ENCODE measurements around the gene RPS16. TPM values are rescaled to one million over a fixed set of nuclear protein-coding genes. Genes with fewer than 3 reads are reported as not detected.
A peak's percentile ranks its signal among the peaks of the same experiment; 100 is the strongest.

Gene RPS16
- total RNA-seq, 6 donors from 2014 or later = 634 to 2,303 (median 1,625) TPM

- peak; percentile 37 to 93 for DNase-seq
Observed at GRCh38 chr19:39413272-39413910, 22.4 kb downstream of the RPS16 start.

DNA sequence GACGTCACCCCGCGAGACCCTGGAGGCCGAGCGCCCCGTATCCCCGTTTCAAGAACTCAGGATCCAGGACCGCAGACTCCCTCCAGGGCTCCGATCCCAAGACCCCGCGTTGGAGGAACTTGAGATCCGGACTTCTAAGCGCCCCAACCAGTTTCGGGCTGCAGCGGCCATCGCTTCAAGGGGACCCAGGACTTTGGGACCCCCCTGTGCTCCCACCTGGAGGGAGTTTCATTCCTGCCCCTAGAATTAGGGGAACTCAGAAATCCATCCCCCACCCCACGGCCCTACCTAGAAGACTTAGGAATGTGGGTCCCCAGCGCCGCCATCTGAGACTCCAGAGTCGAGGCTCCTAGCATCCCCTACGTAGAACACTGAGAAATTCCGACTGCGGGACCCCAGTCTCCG, 22.9 kb downstream of the RPS16 start:
- peaks cover 8 to 35% (median 15%) of the 10 kb centered on the region in 4 donors for H3K36me3 ChIP-seq
- DNase-seq (peak in 1 of 2 donors; percentile 38), ATAC-seq (ENCODE audit: low FRiP score in 2 of 2) (no peak)
- TF ChIP-seq POLR2AphosphoS5 (IDR thresholded peaks at IDR 0.05) (no peak), EP300 (IDR thresholded peaks at IDR 0.05) (no peak), POLR2A (IDR thresholded peaks at IDR 0.05) (no peak)
- TF ChIP-seq, protein P1, sequence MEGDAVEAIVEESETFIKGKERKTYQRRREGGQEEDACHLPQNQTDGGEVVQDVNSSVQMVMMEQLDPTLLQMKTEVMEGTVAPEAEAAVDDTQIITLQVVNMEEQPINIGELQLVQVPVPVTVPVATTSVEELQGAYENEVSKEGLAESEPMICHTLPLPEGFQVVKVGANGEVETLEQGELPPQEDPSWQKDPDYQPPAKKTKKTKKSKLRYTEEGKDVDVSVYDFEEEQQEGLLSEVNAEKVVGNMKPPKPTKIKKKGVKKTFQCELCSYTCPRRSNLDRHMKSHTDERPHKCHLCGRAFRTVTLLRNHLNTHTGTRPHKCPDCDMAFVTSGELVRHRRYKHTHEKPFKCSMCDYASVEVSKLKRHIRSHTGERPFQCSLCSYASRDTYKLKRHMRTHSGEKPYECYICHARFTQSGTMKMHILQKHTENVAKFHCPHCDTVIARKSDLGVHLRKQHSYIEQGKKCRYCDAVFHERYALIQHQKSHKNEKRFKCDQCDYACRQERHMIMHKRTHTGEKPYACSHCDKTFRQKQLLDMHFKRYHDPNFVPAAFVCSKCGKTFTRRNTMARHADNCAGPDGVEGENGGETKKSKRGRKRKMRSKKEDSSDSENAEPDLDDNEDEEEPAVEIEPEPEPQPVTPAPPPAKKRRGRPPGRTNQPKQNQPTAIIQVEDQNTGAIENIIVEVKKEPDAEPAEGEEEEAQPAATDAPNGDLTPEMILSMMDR (IDR thresholded peaks at IDR 0.05) = peak in 1 of 6 experiments; percentile 10
- peak overlapping the region; percentile 99 to 100 (median 100) for H3K27ac ChIP-seq
- WGBS, 2 donors = 0 to 2% methylated on average over 13 to 19 of the region's 24 CpGs
- H3K9me3 ChIP-seq = no peaks in the 10 kb centered on the region
- peaks cover 21 to 65% (median 39%) of the 10 kb centered on the region in 4 donors for H3K4me1 ChIP-seq
- peak overlapping the region; percentile 68 to 80 (median 75) for H3K4me3 ChIP-seq
- H3K27me3 ChIP-seq = no peaks in the 10 kb centered on the region

More at GRCh38 chr19:39413272-39413910, 22.4 kb downstream of the RPS16 start:
- no peak for TF ChIP-seq EP300 (IDR thresholded peaks at IDR 0.05)
- peak; percentile 11 to 20 for TF ChIP-seq POLR2AphosphoS5 (IDR thresholded peaks at IDR 0.05)
- peak overlapping the region; percentile 68 to 80 (median 75) for H3K4me3 ChIP-seq
- H3K27me3 ChIP-seq = no peaks in the 10 kb centered on the region
- peak overlapping the region; percentile 99 to 100 (median 100) for H3K27ac ChIP-seq
- ATAC-seq (ENCODE audit: low FRiP score in 2 of 2) = peak in 1 of 2 donors; percentile 0
- H3K9me3 ChIP-seq = no peaks in the 10 kb centered on the region
- peaks cover 3 to 34% (median 11%) of the 10 kb centered on the region in 4 donors for H3K36me3 ChIP-seq
- H3K4me1 ChIP-seq = peaks cover 21 to 65% (median 39%) of the 10 kb centered on the region in 4 donors
- WGBS, 2 donors = 1 to 9% methylated on average over 10 to 16 of the region's 54 CpGs

DNA sequence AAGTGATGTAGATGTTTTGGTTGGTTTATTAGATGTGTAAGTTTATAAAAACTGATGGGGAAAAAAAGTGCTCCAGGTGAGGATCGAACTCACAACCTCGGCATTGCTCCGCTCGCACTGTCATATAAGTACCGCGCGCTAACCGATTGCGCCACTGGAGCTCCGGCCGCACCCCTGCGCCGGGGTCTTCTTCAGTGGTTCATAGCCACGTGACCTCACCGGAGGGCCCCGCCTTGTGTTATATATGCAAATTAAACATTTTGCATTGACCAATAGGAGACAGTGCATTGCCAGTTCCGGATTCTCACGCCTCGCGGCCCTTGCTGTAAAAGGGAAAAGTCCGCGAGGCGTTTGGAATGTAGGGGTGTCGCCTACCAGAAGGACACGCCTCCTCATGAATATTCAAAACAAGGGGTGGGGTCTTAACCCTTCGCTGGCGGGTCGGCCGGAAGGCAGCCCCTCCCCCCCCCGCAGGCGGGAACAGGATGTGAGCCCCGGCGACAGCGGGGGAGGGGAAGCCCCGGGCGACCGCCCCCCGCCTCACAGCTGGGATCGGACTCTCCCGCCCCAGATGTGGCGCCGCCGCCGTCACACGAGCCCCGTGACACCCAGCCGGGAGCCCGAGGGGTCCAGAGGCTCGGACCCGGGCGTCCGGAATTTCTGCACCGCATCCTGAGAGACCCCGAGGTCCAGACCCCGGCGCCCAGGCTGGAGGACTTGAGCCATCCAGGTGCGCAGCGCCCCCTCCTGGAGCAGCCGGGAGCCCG, 23.5 kb downstream of the RPS16 start, which contains the start of gene PLEKHG2:
Gene PLEKHG2 (plus strand): TSS at position 570 of the 767 bp plus-strand sequence. CDS start 1,418 bp downstream, outside the sequence.
- 0 to 2% methylated on average over 7 to 29 of the region's 60 CpGs for WGBS, 2 donors

DNA sequence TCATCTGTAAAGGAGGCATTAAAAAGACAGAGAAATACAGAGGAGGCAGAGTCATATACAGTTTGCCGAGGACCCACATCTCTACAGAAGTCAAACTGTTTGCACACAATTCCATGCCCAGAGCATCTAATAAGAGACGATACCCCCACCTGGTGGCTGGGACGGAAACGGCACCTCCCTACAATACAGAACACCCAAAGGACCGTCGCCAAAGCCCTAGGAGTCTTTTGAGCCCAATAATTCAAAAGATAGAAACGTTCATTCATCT, 24.0 kb downstream of the RPS16 start:
- DNase-seq = peak in 1 of 2 donors; percentile 93
- Histone ChIP-seq H3K9me3 (no peaks in the 10 kb centered on the region), H3K36me3 (peaks cover 11 to 33% (median 15%) of the 10 kb centered on the region in 4 donors), H3K27me3 (no peaks in the 10 kb centered on the region), H3K27ac (peak overlapping the region; percentile 99 to 100 (median 100)), H3K4me1 (peaks cover 21 to 59% (median 39%) of the 10 kb centered on the region in 4 donors), H3K4me3 (peak overlapping the region in 3 of 4 donors; percentile 68 to 80 (median 72))
- TF ChIP-seq POLR2A (IDR thresholded peaks at IDR 0.05) (no peak), EP300 (IDR thresholded peaks at IDR 0.05) (no peak)
- TF ChIP-seq, protein P1 (IDR thresholded peaks at IDR 0.05) = peak; percentile 90 to 98 (median 94)
- ATAC-seq (ENCODE audit: low FRiP score in 2 of 2) = peak; percentile 54 to 72
- WGBS, 2 donors = 0 to 1% methylated on average over 7 of the region's 7 CpGs

More for the DNA sequence above, 23.5 kb downstream of the RPS16 start, which contains the start of gene PLEKHG2:
- Histone ChIP-seq H3K36me3 (peaks cover 11 to 35% (median 16%) of the 10 kb centered on the region in 4 donors), H3K4me3 (peak within 1 kb of the TSS; percentile 68 to 80 (median 75)), H3K27ac (peak within 1 kb of the TSS; percentile 99 to 100 (median 100)), H3K9me3 (no peaks in the 10 kb centered on the region), H3K4me1 (peaks cover 21 to 59% (median 39%) of the 10 kb centered on the region in 4 donors), H3K27me3 (no peaks in the 10 kb centered on the region)
- peak; percentile 63 to 85 for ATAC-seq (ENCODE audit: low FRiP score in 2 of 2)
- peak; percentile 98 for DNase-seq
- TF ChIP-seq, protein P1 (IDR thresholded peaks at IDR 0.05) = peak; percentile 79 to 94 (median 91)
- TF ChIP-seq EP300 (IDR thresholded peaks at IDR 0.05) (peak in 1 of 4 donors; percentile 57), POLR2A (IDR thresholded peaks at IDR 0.05) (peak; percentile 61 to 100 (median 88)), POLR2AphosphoS5 (IDR thresholded peaks at IDR 0.05) (peak; percentile 89 to 99)
